Psoas muscle (tissue), 8 donors: ENCODE results near the gene DGCR8. TPM values are rescaled to one million over a fixed set of nuclear protein-coding genes. Genes with fewer than 3 reads are reported as not detected.

Source experiments
- ATAC-seq, 4 donors: fragments of 200-7000 bp; cut with Tn5 transposase; one replicate each; pipeline ENCODE4 v1.9.1; 2020; ENCODE audit warnings: moderate library complexity in 3 of 4, mild to moderate bottlenecking in 2 of 4
- DNase-seq, 2 donors: peaks; one replicate each; pipeline ENCODE4 v3.0.0-alpha.2; 2020
- H3K27ac ChIP-seq: fragments of 200-600 bp; one replicate; pipeline ENCODE4 v1.8.0; 2022
- H3K27me3 ChIP-seq, 3 donors: fragments of 200-600 bp in 1 of 3; one replicate each; pipeline versions ENCODE4 v1.6.1 to v1.8.0; 2013 to 2022; ENCODE audit warnings: low read length in 2 of 3, mild to moderate bottlenecking in 2 of 3, moderate library complexity in 1 of 3; ENCODE audit not compliant: insufficient read depth in 3 of 3
- H3K36me3 ChIP-seq, 2 donors: fragments of 200-600 bp in 1 of 2; one replicate each; pipeline versions ENCODE4 v1.6.1 to v1.8.0; 2013 to 2022; ENCODE audit warnings: low read depth in 1 of 2, mild to moderate bottlenecking in 1 of 2, moderate library complexity in 1 of 2; ENCODE audit not compliant: insufficient read depth in 1 of 2
- H3K4me1 ChIP-seq: fragments of 200-600 bp; one replicate; pipeline ENCODE4 v1.8.0; 2022
- H3K4me3 ChIP-seq: fragments of 200-600 bp; one replicate; pipeline ENCODE4 v1.8.0; 2022; ENCODE audit warnings: mild to moderate bottlenecking
- H3K9me3 ChIP-seq: fragments of 200-600 bp; one replicate; pipeline ENCODE4 v1.8.0; 2022
- CTCF ChIP-seq: fragments of 200-600 bp; IDR thresholded peaks from one replicate; pipeline ENCODE4 v1.8.0; 2022; ENCODE audit warnings: antibody characterized with exemption
- WGBS, 3 donors: extraction: QIAGEN DNeasy Blood & Tissue Kit; methylation state at CpG; one replicate each; pipeline versions ENCODE4 v1.1.6 to v1.1.7; 2013; 5-methylcytosine and 5-hydroxymethylcytosine counted together
- intact Hi-C, 2 donors: fragments of 100-400 bp; cut with DNase I; formaldehyde crosslinking; loops; one replicate each; pipeline versions ENCODE4 v1.11.0 to v1.14.2; 2022
- polyA plus RNA-seq, 3 donors: library from polyadenylated mRNA; stranded (reverse); fragments of 200-250 nt; gene quantifications; one replicate each; pipeline ENCODE4 v1.2.3, GENCODE V29; 2013
- total RNA-seq, 4 donors: library from RNA; stranded (reverse); fragmentation: NEBNext Ultra II Directional in 2 of 4; extraction: Animal tissue kit (Norgen Biotek cat#: 25700) in 2 of 4; gene quantifications; one replicate each; pipeline versions ENCODE4 v1.2.1 to v1.2.4, GENCODE V29; 2021 to 2023
- donor health status: healthy with polysubstance abuse.
- donor health status: DM: no; HTN: no; CAD: no; lungs with moderate emphysema.
- donor health status: Bipolar disorder and iron deficiency.
- donor health status: healthy.
- donor health status: DM: yes; HTN: yes; CAD: no.
- donor health status: DM: no; HTN: no; CAD: no.
- donor health status: DM: no; HTN: no; CAD: no.
- donor health status: DM: yes; HTN: yes; CAD: no.

DGCR8 gene
- total and polyA plus RNA-seq, 7 donors, result 10.5 to 21.5 (median 15.3) TPM

- DNase-seq, result no peak
- intact Hi-C loops, result no loop called here
- Histone ChIP-seq H3K27me3 (no peaks in the 10 kb centered on the region), H3K9me3 (no peaks in the 10 kb centered on the region), H3K36me3 (peaks cover 0 to 19% of the 10 kb centered on the region in 2 donors), H3K4me1 (no peaks in the 10 kb centered on the region), H3K4me3 (no peak overlapping the region), H3K27ac (no peak overlapping the region)
- no peak for TF ChIP-seq CTCF
- ATAC-seq, result no peak
- 93 to 94% (median 94%) methylated on average over 7 of the region's 7 CpGs for WGBS, 3 donors
These were observed 11.4 kb upstream of the DGCR8 start for GRCh38 chr22:20068640-20069039.

GRCh38 chr22:20069331-20070042 lies 10.6 kb upstream of the DGCR8 start:
- Histone ChIP-seq H3K4me3 (no peak overlapping the region), H3K27ac (no peak overlapping the region), H3K4me1 (no peaks in the 10 kb centered on the region), H3K36me3 (peaks cover 0 to 15% of the 10 kb centered on the region in 2 donors), H3K27me3 (no peaks in the 10 kb centered on the region), H3K9me3 (no peaks in the 10 kb centered on the region)
- WGBS, 3 donors, result 84 to 92% (median 92%) methylated on average over 7 of the region's 7 CpGs
- TF ChIP-seq CTCF, result no peak
- no peak for ATAC-seq
- intact Hi-C loops, result no loop called here
- no peak for DNase-seq

GRCh38 chr22:20071524-20071972 lies 8.5 kb upstream of the DGCR8 start:
- Histone ChIP-seq H3K9me3 (no peaks in the 10 kb centered on the region), H3K27me3 (no peaks in the 10 kb centered on the region), H3K36me3 (no peaks in the 10 kb centered on the region), H3K4me1 (no peaks in the 10 kb centered on the region), H3K4me3 (no peak overlapping the region), H3K27ac (no peak overlapping the region)
- 85 to 90% (median 86%) methylated on average over 8 of the region's 8 CpGs for WGBS, 3 donors
- ATAC-seq, result no peak
- TF ChIP-seq CTCF, result no peak
- intact Hi-C loops, result no loop called here
- no peak for DNase-seq

GRCh38 chr22:20076627-20077172 lies 3.3 kb upstream of the DGCR8 start:
- intact Hi-C loops, result no loop called here
- no peaks in the 10 kb centered on the region for H3K27me3 ChIP-seq
- H3K4me3 ChIP-seq, result no peak overlapping the region
- H3K36me3 ChIP-seq, result no peaks in the 10 kb centered on the region
- H3K4me1 ChIP-seq, result peaks cover 9% of the 10 kb centered on the region
- DNase-seq (no peak), ATAC-seq (no peak)
- H3K9me3 ChIP-seq, result no peaks in the 10 kb centered on the region
- H3K27ac ChIP-seq, result no peak overlapping the region
- 58 to 74% (median 63%) methylated on average over 6 of the region's 6 CpGs for WGBS, 3 donors
- no peak for TF ChIP-seq CTCF
